LNCaP clone FGC (cell line): ENCODE results near the gene VPS39.

Experiments
- DNase-seq: peaks from one replicate; pipeline ENCODE4 v3.0.0-alpha.2; 2011; ENCODE audit warnings: low read depth
- H3K4me3 ChIP-seq: 2 replicates; pipeline ENCODE4 v1.5.1; 2011; ENCODE audit warnings: mild to moderate bottlenecking, low read depth, low read length, control low read depth
- CTCF ChIP-seq: IDR thresholded peaks from 2 replicates; pipeline ENCODE4 v1.5.1; 2012; ENCODE audit warnings: mild to moderate bottlenecking; ENCODE audit not compliant: control insufficient read depth, insufficient read depth; ENCODE audit errors: extremely low read depth

VPS39 gene

GRCh38 chr15:42217568-42217967, 9.5 kb upstream of the VPS39 start:
- DNase-seq: no peak
- H3K4me3 ChIP-seq: no peak overlapping the region
- no peak for TF ChIP-seq CTCF

GRCh38 chr15:42215913-42216829, 8.1 kb upstream of the VPS39 start:
- peak; percentile 40 for TF ChIP-seq CTCF
- no peak for DNase-seq
- H3K4me3 ChIP-seq: no peak overlapping the region

GRCh38 chr15:42214600-42214999, 6.5 kb upstream of the VPS39 start:
- TF ChIP-seq CTCF: no peak
- DNase-seq: no peak

GRCh38 chr15:42213511-42213910, 5.4 kb upstream of the VPS39 start:
- DNase-seq: no peak
- TF ChIP-seq CTCF: no peak
- no peak overlapping the region for H3K4me3 ChIP-seq

More at GRCh38 chr15:42214600-42214999, 6.5 kb upstream of the VPS39 start:
- H3K4me3 ChIP-seq: no peak overlapping the region

- no peak for DNase-seq
- no peak for TF ChIP-seq CTCF
- no peak overlapping the region for H3K4me3 ChIP-seq
Measured at GRCh38 chr15:42210696-42211095, 2.6 kb upstream of the VPS39 start.

- no peak overlapping the region for H3K4me3 ChIP-seq
- TF ChIP-seq CTCF: no peak
- DNase-seq: no peak
Measured at GRCh38 chr15:42206406-42206805, 1.7 kb downstream of the VPS39 start.
